Hypothalamus (tissue), 51 donors: ENCODE data around the gene EDN2.

ENCODE experiments used
- DNase-seq, 51 donors: peaks; one replicate each; lab custom pipeline; 2025; lab: John Stamatoyannopoulos, UW

Gene EDN2

GRCh38 chr1:41486371-41487125 lies 2.1 kb upstream of the EDN2 start:
- DNase-seq: peak in 1 of 51 donors; percentile 29

GRCh38 chr1:41486053-41486370 lies 1.5 kb upstream of the EDN2 start:
- DNase-seq: no peak

- no peak for DNase-seq
Observed at GRCh38 chr1:41485605-41486004, 1.1 kb upstream of the EDN2 start.

- DNase-seq: no peak
Observed at GRCh38 chr1:41483960-41484401, 502 bp downstream of the EDN2 start.

GRCh38 chr1:41483001-41483850 lies 1.3 kb downstream of the EDN2 start:
- DNase-seq: no peak

- peak in 2 of 51 donors; percentile 13 for DNase-seq
Observed at GRCh38 chr1:41482001-41482765, 2.3 kb downstream of the EDN2 start.

GRCh38 chr1:41481109-41481775 lies 3.2 kb downstream of the EDN2 start:
- DNase-seq: no peak

- no peak for DNase-seq
Observed at GRCh38 chr1:41480204-41481108, 4.0 kb downstream of the EDN2 start.

GRCh38 chr1:41479808-41480160 lies 4.7 kb downstream of the EDN2 start:
- DNase-seq: no peak

- peak in 19 of 51 donors; percentile 11 to 79 (median 31) for DNase-seq
Observed at GRCh38 chr1:41479000-41479807, 5.3 kb downstream of the EDN2 start.

GRCh38 chr1:41478118-41478748 lies 6.2 kb downstream of the EDN2 start:
- DNase-seq: no peak

- DNase-seq: no peak
Observed at GRCh38 chr1:41476807-41477361, 7.6 kb downstream of the EDN2 start.

GRCh38 chr1:41475859-41476567 lies 8.5 kb downstream of the EDN2 start:
- no peak for DNase-seq

- no peak for DNase-seq
Observed at GRCh38 chr1:41475346-41475745, 9.1 kb downstream of the EDN2 start.

- DNase-seq: peak in 34 of 51 donors; percentile 11 to 81 (median 54)
Observed at GRCh38 chr1:41474490-41475271, 9.8 kb downstream of the EDN2 start.

- DNase-seq: no peak
Observed at GRCh38 chr1:41473738-41474362, 10.6 kb downstream of the EDN2 start.
